Thyroid gland (tissue), 4 donors: Measurements from ENCODE around the gene PHLDB1. TPM values are rescaled to one million over a fixed set of nuclear protein-coding genes. Genes with fewer than 3 reads are reported as not detected.

ENCODE experiments used
- DNase-seq, 2 donors: peaks; one replicate each; pipeline ENCODE4 v3.0.0-alpha.2; 2019
- H3K27ac ChIP-seq, 3 donors: fragments of 200-600 bp; sonication (generic); 1 replicate in 2 of 3; 2 replicates in 1 of 3; pipeline ENCODE4 v1.5.1; 2016 to 2019; ENCODE audit warnings: mild to moderate bottlenecking in 1 of 3, moderate library complexity in 1 of 3
- H3K27me3 ChIP-seq: fragments of 200-600 bp; sonication (generic); one replicate; pipeline ENCODE4 v1.5.1; 2019
- H3K36me3 ChIP-seq, 2 donors: fragments of 200-600 bp; sonication (generic); one replicate each; pipeline ENCODE4 v1.5.1; 2016 to 2019
- H3K4me1 ChIP-seq, 2 donors: fragments of 200-600 bp; sonication (generic); one replicate each; pipeline ENCODE4 v1.5.1; 2017 to 2019
- H3K4me3 ChIP-seq, 3 donors: fragments of 200-600 bp; sonication (generic); replicated peaks in 1 of 3; 1 replicate in 2 of 3; 2 replicates in 1 of 3; pipeline ENCODE4 v1.5.1; 2016; ENCODE audit warnings: mild to moderate bottlenecking in 1 of 3
- H3K9me3 ChIP-seq: fragments of 200-600 bp; sonication (generic); one replicate; pipeline ENCODE4 v1.5.1; 2017
- POLR2A ChIP-seq, 2 donors: fragments of 450-650 bp; IDR thresholded peaks; one replicate each; pipeline ENCODE4 v1.6.1; 2017; ENCODE audit warnings: antibody characterized with exemption in 2 of 2, mild to moderate bottlenecking in 2 of 2, moderate library complexity in 1 of 2
- WGBS, 2 donors: methylation state at CpG; one replicate each; pipeline ENCODE4 v1.1.5; 2017; 5-methylcytosine and 5-hydroxymethylcytosine counted together
- intact Hi-C: fragments of 100-400 bp; cut with DNase I; formaldehyde crosslinking; loops from one replicate; pipeline ENCODE4 v1.15.1; 2023
- total RNA-seq, 4 donors: library from RNA; depleted of rRNA; stranded (reverse); fragments of >200 nt; gene quantifications; one replicate each; pipeline ENCODE4 v1.2.3, GENCODE V29; 2016
- TF ChIP-seq, protein P1 (sequence below), 6 experiments: fragments of 200-600 bp in 3 of 6; fragments of 450-650 bp in 3 of 6; sonication (generic) in 3 of 6; IDR thresholded peaks; one replicate each; pipeline ENCODE4 v1.5.1; 2016 to 2019; ENCODE audit warnings: antibody characterized with exemption in 6 of 6, mild to moderate bottlenecking in 2 of 6, inconsistent platforms in 1 of 6, moderate library complexity in 1 of 6

The PHLDB1 gene
- total RNA-seq, 4 donors from 2014 or later: 73.2 to 158 (median 120) TPM

DNA sequence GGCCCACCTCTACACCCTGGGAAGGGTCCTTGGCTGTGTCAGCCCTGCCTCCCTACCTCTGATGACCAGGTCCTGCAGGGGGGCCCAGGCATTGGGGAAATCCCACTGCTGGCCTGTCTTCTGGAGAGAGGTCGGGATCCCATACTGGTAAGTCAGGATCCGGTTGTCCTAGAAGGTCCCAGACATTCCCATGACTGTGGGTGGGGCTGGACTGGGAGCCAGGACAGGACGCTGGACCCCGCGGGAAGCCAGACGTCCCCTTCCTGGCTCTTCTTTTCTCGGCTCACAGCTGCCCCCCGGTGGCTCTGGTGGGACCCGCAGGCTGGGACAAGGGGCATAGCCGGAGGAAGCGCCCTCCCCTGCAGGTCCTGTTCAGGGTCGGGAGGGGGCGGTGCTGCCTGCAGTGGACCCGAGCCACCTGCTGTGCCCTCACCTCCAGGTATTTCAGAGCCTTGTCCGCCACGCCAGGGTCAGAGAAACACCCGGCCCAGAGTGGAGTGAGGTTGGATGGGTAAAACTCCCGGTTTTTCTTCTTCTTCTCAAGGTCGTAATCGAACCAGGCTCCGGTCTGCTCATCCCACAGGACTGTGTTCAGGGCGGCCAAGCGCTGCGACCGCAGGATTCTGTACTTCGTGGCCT is 52.0 kb downstream of the PHLDB1 start:
- Histone ChIP-seq H3K27me3 (no peaks in the 10 kb centered on the region), H3K4me3 (no peak overlapping the region), H3K27ac (peak overlapping the region; percentile 14 to 58 (median 53)), H3K36me3 (peaks cover 13 to 24% of the 10 kb centered on the region in 2 donors), H3K4me1 (peaks cover 0 to 18% of the 10 kb centered on the region in 2 donors), H3K9me3 (no peaks in the 10 kb centered on the region)
- WGBS, 2 donors: 21 to 46% methylated on average over 8 to 17 of the region's 26 CpGs
- peak; percentile 93 to 96 for DNase-seq
- intact Hi-C loops: loop anchor here (5.0 kb wide), 1 partner anchor 52 kb away; the partner anchor contains the start of gene PHLDB1
- TF ChIP-seq, protein P1, sequence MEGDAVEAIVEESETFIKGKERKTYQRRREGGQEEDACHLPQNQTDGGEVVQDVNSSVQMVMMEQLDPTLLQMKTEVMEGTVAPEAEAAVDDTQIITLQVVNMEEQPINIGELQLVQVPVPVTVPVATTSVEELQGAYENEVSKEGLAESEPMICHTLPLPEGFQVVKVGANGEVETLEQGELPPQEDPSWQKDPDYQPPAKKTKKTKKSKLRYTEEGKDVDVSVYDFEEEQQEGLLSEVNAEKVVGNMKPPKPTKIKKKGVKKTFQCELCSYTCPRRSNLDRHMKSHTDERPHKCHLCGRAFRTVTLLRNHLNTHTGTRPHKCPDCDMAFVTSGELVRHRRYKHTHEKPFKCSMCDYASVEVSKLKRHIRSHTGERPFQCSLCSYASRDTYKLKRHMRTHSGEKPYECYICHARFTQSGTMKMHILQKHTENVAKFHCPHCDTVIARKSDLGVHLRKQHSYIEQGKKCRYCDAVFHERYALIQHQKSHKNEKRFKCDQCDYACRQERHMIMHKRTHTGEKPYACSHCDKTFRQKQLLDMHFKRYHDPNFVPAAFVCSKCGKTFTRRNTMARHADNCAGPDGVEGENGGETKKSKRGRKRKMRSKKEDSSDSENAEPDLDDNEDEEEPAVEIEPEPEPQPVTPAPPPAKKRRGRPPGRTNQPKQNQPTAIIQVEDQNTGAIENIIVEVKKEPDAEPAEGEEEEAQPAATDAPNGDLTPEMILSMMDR (IDR thresholded peaks at IDR 0.05): peak; percentile 95 to 100 (median 98)
- TF ChIP-seq POLR2A (IDR thresholded peaks at IDR 0.05): peak in 1 of 2 donors; percentile 15

DNA sequence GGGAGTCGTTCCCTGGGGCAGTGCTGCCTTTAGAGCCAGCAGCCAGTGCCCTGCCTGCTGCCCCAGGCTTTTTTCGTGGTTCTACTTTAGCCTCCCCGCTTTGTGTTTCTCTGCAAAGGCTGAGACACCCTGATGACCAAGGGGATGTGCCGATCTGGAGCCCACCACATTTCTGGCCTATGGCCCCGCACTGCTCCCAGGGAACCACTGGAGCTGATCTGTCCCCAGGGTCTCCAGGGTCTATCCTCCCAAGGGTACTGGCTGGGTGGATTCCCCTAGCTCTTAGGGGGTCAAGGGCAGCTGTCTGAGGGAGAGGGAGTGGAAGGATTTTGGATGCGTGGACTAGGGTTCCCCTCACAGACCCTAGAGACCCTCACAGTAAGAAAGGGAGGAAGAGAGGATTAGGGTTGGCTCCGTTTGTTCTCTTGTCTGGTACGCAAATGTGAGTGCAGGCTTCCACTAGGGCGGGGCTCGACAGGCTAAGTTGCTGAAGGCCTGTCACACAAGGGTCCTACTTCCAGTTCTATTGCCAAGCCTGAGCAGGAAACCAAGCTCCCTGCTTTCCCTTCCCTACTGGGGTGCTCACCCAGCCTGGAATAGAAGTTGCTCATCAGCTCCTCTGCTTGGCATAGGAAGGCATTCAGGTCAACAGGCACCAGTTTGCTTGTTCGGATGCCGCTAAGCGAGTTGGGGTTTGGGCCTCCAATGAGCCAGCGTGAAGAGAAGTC is 52.7 kb downstream of the PHLDB1 start:
- Histone ChIP-seq H3K4me3 (no peak overlapping the region), H3K27ac (no peak overlapping the region), H3K36me3 (peaks cover 13 to 23% of the 10 kb centered on the region in 2 donors), H3K9me3 (no peaks in the 10 kb centered on the region), H3K4me1 (peaks cover 0 to 18% of the 10 kb centered on the region in 2 donors), H3K27me3 (no peaks in the 10 kb centered on the region)
- 78 to 82% methylated on average over 14 of the region's 14 CpGs for WGBS, 2 donors
- DNase-seq: no peak
- intact Hi-C loops: loop anchor here (5.0 kb wide), 1 partner anchor 53 kb away; the partner anchor contains the start of gene PHLDB1
- TF ChIP-seq, protein P1 (IDR thresholded peaks at IDR 0.05): no peak
- TF ChIP-seq POLR2A (IDR thresholded peaks at IDR 0.05): no peak

DNA sequence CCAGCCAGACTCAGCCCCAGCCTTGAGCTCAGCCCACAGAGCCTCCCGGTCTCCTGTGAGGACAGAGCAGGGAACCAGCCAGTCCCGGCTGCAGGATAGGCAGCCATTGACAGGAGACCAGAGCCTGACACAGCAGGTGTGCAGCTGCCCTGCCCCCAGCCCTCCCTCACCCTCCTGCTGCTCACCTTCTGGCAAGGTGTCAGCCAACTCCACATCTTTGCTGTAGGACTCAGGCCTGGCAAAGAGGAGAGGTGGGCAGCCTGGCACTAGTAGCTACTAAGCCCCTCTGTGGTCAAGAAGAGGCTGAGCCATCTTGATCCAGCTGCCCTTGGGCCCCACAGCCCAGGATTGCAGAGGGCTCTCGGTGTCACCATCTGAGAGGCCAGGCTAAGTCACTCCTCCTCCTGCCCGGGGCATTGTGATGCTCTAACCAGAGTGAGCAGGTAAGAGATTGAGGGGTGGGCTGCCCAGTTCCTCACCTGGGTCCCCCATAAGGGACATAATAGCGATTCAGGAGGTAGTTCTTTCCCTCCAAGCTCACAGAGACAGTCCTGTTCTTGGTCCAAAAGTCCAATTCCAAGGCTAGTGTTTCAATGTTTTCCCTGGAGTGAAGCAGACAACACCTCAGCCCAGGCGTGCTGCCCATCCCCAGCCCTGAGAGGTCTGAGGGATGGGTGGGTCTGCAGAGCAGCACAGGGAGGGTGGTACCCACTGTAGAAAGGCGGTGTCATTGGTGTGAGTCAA is 53.4 kb downstream of the PHLDB1 start:
- peaks cover 0 to 18% of the 10 kb centered on the region in 2 donors for H3K4me1 ChIP-seq
- no peak overlapping the region for H3K27ac ChIP-seq
- H3K27me3 ChIP-seq: no peaks in the 10 kb centered on the region
- no peak for DNase-seq
- H3K36me3 ChIP-seq: peaks cover 8 to 15% of the 10 kb centered on the region in 2 donors
- no peaks in the 10 kb centered on the region for H3K9me3 ChIP-seq
- no peak overlapping the region for H3K4me3 ChIP-seq
- intact Hi-C loops: no loop called here
- TF ChIP-seq POLR2A (IDR thresholded peaks at IDR 0.05): no peak
- TF ChIP-seq, protein P1 (IDR thresholded peaks at IDR 0.05): no peak
- WGBS, 2 donors: 81 to 100% methylated on average over 4 to 6 of the region's 7 CpGs

DNA sequence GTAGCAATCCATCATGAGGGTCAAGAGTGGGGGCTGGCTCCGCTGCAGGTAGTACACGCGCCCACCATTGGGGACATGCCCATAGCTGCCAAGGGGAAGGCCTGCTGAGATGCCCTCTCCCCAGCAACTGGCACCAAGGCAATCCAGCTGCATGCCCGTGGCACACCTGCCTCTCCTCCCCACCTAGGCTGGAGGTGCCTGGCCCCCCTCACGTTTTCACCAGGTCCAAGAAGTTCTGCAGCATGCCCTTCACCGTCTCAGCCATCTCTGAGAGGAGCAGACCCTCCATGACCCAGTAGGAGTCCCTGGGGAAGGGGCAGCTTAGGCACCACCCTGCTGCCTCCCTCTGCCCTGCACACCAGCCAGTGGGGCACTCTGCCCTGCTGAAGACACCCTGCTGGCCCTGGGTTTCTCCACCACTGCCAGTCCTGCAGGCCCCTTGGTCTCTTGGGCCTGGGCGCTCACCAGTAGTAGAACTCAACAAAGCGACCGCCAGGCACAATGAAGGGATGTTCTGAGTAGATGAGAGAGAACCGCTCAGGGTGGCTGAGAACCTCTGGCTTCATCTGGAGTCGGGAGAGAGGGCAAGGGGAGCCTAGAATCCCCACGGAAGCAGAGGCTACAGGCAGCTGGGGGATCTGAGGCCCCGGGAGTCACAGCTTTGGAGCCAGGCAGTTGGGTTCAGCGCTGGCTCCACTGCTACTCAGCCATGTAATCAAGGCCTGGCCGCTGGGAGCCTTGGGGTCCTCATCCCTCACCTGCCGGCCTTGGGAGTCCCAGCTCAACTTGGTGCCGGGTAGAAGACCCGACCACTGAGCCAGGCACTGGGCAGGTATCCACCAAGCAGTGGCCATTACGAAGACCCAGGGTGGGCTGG is 54.2 kb downstream of the PHLDB1 start:
- no peak overlapping the region for H3K4me3 ChIP-seq
- no peaks in the 10 kb centered on the region for H3K27me3 ChIP-seq
- DNase-seq: no peak
- intact Hi-C loops: no loop called here
- peaks cover 4 to 7% of the 10 kb centered on the region in 2 donors for H3K36me3 ChIP-seq
- TF ChIP-seq, protein P1 (IDR thresholded peaks at IDR 0.05): no peak
- no peak for TF ChIP-seq POLR2A (IDR thresholded peaks at IDR 0.05)
- H3K4me1 ChIP-seq: peaks cover 0 to 18% of the 10 kb centered on the region in 2 donors
- H3K9me3 ChIP-seq: no peaks in the 10 kb centered on the region
- no peak overlapping the region for H3K27ac ChIP-seq
- WGBS, 2 donors: 88 to 92% methylated on average over 12 to 15 of the region's 19 CpGs
